HepG2 (cell line): Measurements from ENCODE around the gene CD68. TPM values are rescaled to one million over a fixed set of nuclear protein-coding genes. Genes with fewer than 3 reads are reported as not detected.
A peak's percentile ranks its signal among the peaks of the same experiment; 100 is the strongest.

Source experiments
- ATAD3A ChIP-seq: sonication (generic); formaldehyde crosslinking; IDR thresholded peaks from 2 replicates; pipeline ENCODE4 v1.4.0; 2020; ENCODE audit warnings: missing genetic modification reagents
- ATF2 ChIP-seq: sonication (generic); formaldehyde crosslinking; IDR thresholded peaks from 2 replicates; pipeline ENCODE4 v1.4.0; 2020; ENCODE audit warnings: missing genetic modification reagents
- ATF6 ChIP-seq: sonication (generic); formaldehyde crosslinking; conservative IDR thresholded peaks from 2 replicates; pipeline ENCODE4 v1.4.0; 2020; ENCODE audit warnings: missing genetic modification reagents
- CEBPB ChIP-seq: IDR thresholded peaks from 2 replicates; pipeline ENCODE4 v1.6.1; 2011; ENCODE audit warnings: low read depth, low read length, improper control_type of control experiment, borderline replicate concordance
- GFI1 ChIP-seq: sonication (generic); formaldehyde crosslinking; IDR thresholded peaks from 2 replicates; pipeline ENCODE4 v1.5.0; 2020; ENCODE audit warnings: missing genetic modification reagents, mild to moderate bottlenecking, borderline replicate concordance
- KAT8 ChIP-seq: IDR thresholded peaks from 2 replicates; pipeline ENCODE4 v1.6.1; 2016; ENCODE audit warnings: missing genetic modification reagents, missing compliant biosample characterization
- KLF16 ChIP-seq, 2 experiments: sonication (generic) in 1 of 2; formaldehyde crosslinking in 1 of 2; IDR thresholded peaks; 2 replicates each; pipeline versions ENCODE4 v1.6.1 to v1.8.0; 2016 to 2023; ENCODE audit warnings: missing genetic modification reagents in 2 of 2, missing compliant biosample characterization in 1 of 2
- MED1 ChIP-seq: sonication (generic); formaldehyde crosslinking; IDR thresholded peaks from 2 replicates; pipeline ENCODE4 v1.4.0; 2020; ENCODE audit warnings: missing genetic modification reagents
- NFKB2 ChIP-seq: sonication (generic); formaldehyde crosslinking; IDR thresholded peaks from 2 replicates; pipeline ENCODE4 v1.4.0; 2020; ENCODE audit warnings: missing genetic modification reagents, borderline replicate concordance
- RXRB ChIP-seq: IDR thresholded peaks from 2 replicates; pipeline ENCODE4 v1.6.1; 2016; ENCODE audit warnings: borderline replicate concordance, missing genetic modification reagents, missing compliant biosample characterization
- SIX4 ChIP-seq: sonication (generic); formaldehyde crosslinking; IDR thresholded peaks from 2 replicates; pipeline ENCODE4 v1.4.0; 2020; ENCODE audit warnings: missing genetic modification reagents
- ZBTB40 ChIP-seq, 2 experiments: fragments of 450-650 bp in 1 of 2; sonication (generic) in 1 of 2; formaldehyde crosslinking in 1 of 2; IDR thresholded peaks; 2 replicates each; pipeline versions ENCODE4 v1.6.1 to v1.8.0; 2016 to 2022; ENCODE audit warnings: antibody characterized with exemption in 1 of 2, mild to moderate bottlenecking in 1 of 2, missing genetic modification reagents in 1 of 2
- ZNF331 ChIP-seq: sonication (generic); formaldehyde crosslinking; IDR thresholded peaks from 2 replicates; pipeline ENCODE4 v1.4.0; 2020; ENCODE audit warnings: missing genetic modification reagents
- ZNF562 ChIP-seq: sonication (generic); formaldehyde crosslinking; IDR thresholded peaks from 2 replicates; pipeline ENCODE4 v1.8.0; 2022; ENCODE audit warnings: missing genetic modification reagents, borderline replicate concordance
- ZNF75D ChIP-seq: sonication (generic); formaldehyde crosslinking; IDR thresholded peaks from 2 replicates; pipeline ENCODE4 v1.8.1; 2023; ENCODE audit warnings: missing genetic modification reagents, mild to moderate bottlenecking, borderline replicate concordance
- polyA plus RNA-seq, 8 experiments: library from polyadenylated mRNA; depleted of rRNA in 3 of 8; stranded (reverse) in 7 of 8; unstranded in 1 of 8; fragments of >200 nt; fragmentation: Illumina TruSeq in 4 of 8; extraction: Trizol in 4 of 8; gene quantifications; 2 replicates each; pipeline versions ENCODE4 v1.2.1 to v1.2.3, GENCODE V29; 2011 to 2016; ENCODE audit warnings: low read depth in 4 of 8, missing spikeins in 1 of 8, mixed read lengths in 1 of 8; ENCODE audit not compliant: insufficient read depth in 1 of 8
- total RNA-seq, 5 experiments: library from RNA; depleted of rRNA; stranded (reverse); fragments of >200 nt; fragmentation: Illumina TruSeq; extraction: Trizol; gene quantifications; 2 replicates each; pipeline ENCODE4 v1.2.3, GENCODE V29; 2016; ENCODE audit warnings: low read depth in 1 of 5

CD68 gene
- total and polyA plus RNA-seq, 2 of the 13 experiments (the other 11 are each of a cell fraction or from before 2014, with no cell fraction given), result 10.3 to 104 TPM

- TF ChIP-seq RXRB (CRISPR knock-in tag), result peak; percentile 68; the same call in 1 of the 2 replicates
- TF ChIP-seq ZNF75D (CRISPR knock-in tag), result no peak
- TF ChIP-seq ATF2 (CRISPR knock-in tag), result no peak
- TF ChIP-seq ZNF562 (CRISPR knock-in tag), result no peak
- TF ChIP-seq CEBPB, result no peak
- TF ChIP-seq ZBTB40 (IDR thresholded peaks at IDR 0.05), result no peak
- TF ChIP-seq ZBTB40 (CRISPR knock-in tag; IDR thresholded peaks at IDR 0.05), result no peak
- peak; percentile 97 for TF ChIP-seq KAT8 (CRISPR knock-in tag)
- peak; percentile 71; the same call in 1 of the 2 replicates for TF ChIP-seq NFKB2 (CRISPR knock-in tag)
- TF ChIP-seq ATAD3A (CRISPR knock-in tag), result no peak
- peak in 1 of 2 experiments; percentile 75; a peak in 1 of 4 replicates for TF ChIP-seq KLF16 (CRISPR knock-in tag; IDR thresholded peaks at IDR 0.05)
- TF ChIP-seq ZNF331 (CRISPR knock-in tag), result peak; percentile 64; the same call in 1 of the 2 replicates
- TF ChIP-seq ATF6 (CRISPR knock-in tag), result 0 out of 2 replicates have a peak, but pooled peaks have one; percentile 24
- TF ChIP-seq SIX4 (CRISPR knock-in tag), result 0 out of 2 replicates have a peak, but pooled peaks have one; percentile 28
- no peak for TF ChIP-seq GFI1
- TF ChIP-seq MED1 (CRISPR knock-in tag), result peak; percentile 76
These were observed 7.2 kb upstream of the CD68 start (continued) for GRCh38 chr17:7572338-7572587.
